ENCODE measurements around the gene NAA20.

Gene NAA20

GRCh38 chr20:20079102-20079784 is 62.1 kb downstream of the NAA20 start:
- no peak for FAIRE-seq
